B cell (primary cell): ENCODE measurements around the gene NUP42. TPM values are rescaled to one million over a fixed set of nuclear protein-coding genes. Genes with fewer than 3 reads are reported as not detected.

Experiments used
- ATAC-seq: fragments of 200-7000 bp; cut with Tn5 transposase; one replicate; pipeline ENCODE4 v1.10.0; 2021; ENCODE audit warnings: low read depth, mild to moderate bottlenecking, moderate number of reproducible peaks, moderate library complexity
- CTCF ChIA-PET: fragments of 350-600 bp; sonication (Branson Sonifier 250); formaldehyde crosslinking; loops from one replicate; lab custom pipeline; 2021; ENCODE audit warnings: antibody characterized with exemption, inconsistent platforms; lab: Charles Lee
- POLR2A ChIA-PET: fragments of 350-600 bp; sonication (Branson Sonifier 250); formaldehyde crosslinking; loops from one replicate; lab custom pipeline; 2021; ENCODE audit warnings: antibody characterized with exemption; lab: Charles Lee
- DNase-seq: peaks from one replicate; pipeline ENCODE4 v3.0.0; 2013
- H2AFZ ChIP-seq: 2 replicates; pipeline ENCODE4 v1.6.1; 2012; ENCODE audit warnings: mild to moderate bottlenecking, low read depth, low read length; ENCODE audit not compliant: insufficient read depth, poor library complexity, severe bottlenecking
- H3K27ac ChIP-seq, 2 donors: 1 replicate in 1 of 2; 2 replicates in 1 of 2; pipeline ENCODE4 v1.5.1; 2012 to 2013; ENCODE audit warnings: low read length in 2 of 2, mild to moderate bottlenecking in 2 of 2, moderate library complexity in 1 of 2
- H3K27me3 ChIP-seq, 4 experiments: fragments of 200-600 bp in 1 of 4; sonication (generic) in 1 of 4; replicated peaks in 1 of 4; 1 replicate in 2 of 4; 2 replicates in 2 of 4; pipeline versions ENCODE4 v1.6.1 to v1.7.0; 2013 to 2016; ENCODE audit warnings: low read length in 3 of 4, mild to moderate bottlenecking in 2 of 4, mixed read lengths in 1 of 4, moderate library complexity in 1 of 4; ENCODE audit not compliant: insufficient read depth in 4 of 4, control insufficient read depth in 3 of 4; ENCODE audit errors: control extremely low read depth in 1 of 4
- H3K36me3 ChIP-seq, 2 experiments: replicated peaks in 1 of 2; 1 replicate in 1 of 2; 2 replicates in 1 of 2; pipeline versions ENCODE4 v1.6.1 to v1.7.1; 2013; ENCODE audit warnings: low read length in 1 of 2; ENCODE audit not compliant: insufficient read depth in 2 of 2, control insufficient read depth in 1 of 2; ENCODE audit errors: control extremely low read depth in 1 of 2, extremely low read depth in 1 of 2
- H3K4me1 ChIP-seq, 2 donors: fragments of 200-600 bp in 1 of 2; sonication (generic) in 1 of 2; 1 replicate in 1 of 2; 2 replicates in 1 of 2; pipeline versions ENCODE4 v1.5.1 to v1.6.1; 2013 to 2017; ENCODE audit warnings: low read length in 2 of 2; ENCODE audit not compliant: control insufficient read depth in 2 of 2, insufficient read depth in 2 of 2
- H3K4me2 ChIP-seq: replicated peaks from 2 replicates; pipeline ENCODE3; 2012; ENCODE audit warnings: mild to moderate bottlenecking, low read depth, low read length; ENCODE audit not compliant: poor library complexity, severe bottlenecking
- H3K4me3 ChIP-seq, 5 experiments: fragments of 200-600 bp in 1 of 5; sonication (generic) in 1 of 5; 1 replicate in 3 of 5; 2 replicates in 2 of 5; pipeline versions ENCODE4 v1.5.1 to v1.7.0; 2011 to 2016; ENCODE audit warnings: low read length in 4 of 5, mild to moderate bottlenecking in 4 of 5, low read depth in 2 of 5, control low read depth in 1 of 5, moderate library complexity in 1 of 5; ENCODE audit not compliant: insufficient read depth in 1 of 5; ENCODE audit errors: control extremely low read depth in 1 of 5, extremely low read depth in 1 of 5
- H3K79me2 ChIP-seq: fragments of 200-600 bp; sonication (generic); one replicate; pipeline ENCODE4 v1.6.0; 2016; ENCODE audit warnings: low read length; ENCODE audit not compliant: control insufficient read depth, insufficient read depth
- H3K9ac ChIP-seq: fragments of 200-600 bp; sonication (generic); 2 replicates; pipeline ENCODE4 v1.6.1; 2017; ENCODE audit warnings: mild to moderate bottlenecking, low read length, moderate library complexity
- H3K9me3 ChIP-seq, 3 donors: one replicate each; pipeline versions ENCODE4 v1.6.1 to v1.7.1; 2013; ENCODE audit warnings: low read length in 2 of 3; ENCODE audit not compliant: control insufficient read depth in 2 of 3, insufficient read depth in 1 of 3; ENCODE audit errors: control extremely low read depth in 1 of 3
- H4K20me1 ChIP-seq: 2 replicates; pipeline ENCODE4 v1.6.0; 2012; ENCODE audit warnings: mild to moderate bottlenecking, low read length; ENCODE audit not compliant: insufficient read depth, control insufficient read depth, poor library complexity, severe bottlenecking
- H3K27ac Mint-ChIP-seq: one replicate; pipeline ENCODE4 v1.8.0; 2021; ENCODE audit warnings: mixed read lengths
- H3K27me3 Mint-ChIP-seq: one replicate; pipeline ENCODE4 v1.8.0; 2021; ENCODE audit warnings: mixed read lengths
- H3K4me1 Mint-ChIP-seq: one replicate; pipeline ENCODE4 v1.8.0; 2021; ENCODE audit warnings: mixed read lengths
- H3K4me3 Mint-ChIP-seq: one replicate; pipeline ENCODE4 v1.8.0; 2021; ENCODE audit warnings: mixed read lengths
- H3K9me3 Mint-ChIP-seq: one replicate; pipeline ENCODE4 v1.8.0; 2022; ENCODE audit warnings: mixed read lengths; ENCODE audit not compliant: insufficient read depth
- EZH2 ChIP-seq: IDR thresholded peaks from 2 replicates; pipeline ENCODE4 v1.6.1; 2012; ENCODE audit warnings: borderline replicate concordance, low read depth, mild to moderate bottlenecking, moderate library complexity, low read length; ENCODE audit not compliant: insufficient read depth, poor library complexity, severe bottlenecking
- WGBS: methylation state at CpG from one replicate; pipeline ENCODE4 v1.1.5; 2013; ENCODE audit warnings: missing lambda C conversion rate; ENCODE audit not compliant: insufficient coverage; 5-methylcytosine and 5-hydroxymethylcytosine counted together
- intact Hi-C: fragments of 100-400 bp; cut with micrococcal nuclease; formaldehyde crosslinking; loops from one replicate; pipeline ENCODE4 v1.10.0; 2022
- polyA minus RNA-seq: library from RNA; depleted of rRNA, polyadenylated mRNA; stranded (reverse); fragments of >200 nt; gene quantifications from 2 replicates; pipeline ENCODE4 v1.2.3, GENCODE V29; 2012
- polyA plus RNA-seq: library from polyadenylated mRNA; depleted of rRNA; stranded (reverse); fragments of >200 nt; gene quantifications from 2 replicates; pipeline ENCODE4 v1.2.3, GENCODE V29; 2012
- total RNA-seq, 2 donors: library from RNA; stranded (reverse); fragments of 120-200 nt in 1 of 2; gene quantifications; 1 replicate in 1 of 2; 2 replicates in 1 of 2; pipeline versions ENCODE4 v1.2.3 to v1.2.4, GENCODE V29; 2013 to 2022
- TF ChIP-seq, protein P1 (sequence below): fragments of 200-600 bp; IDR thresholded peaks from one replicate; pipeline ENCODE4 v1.8.0; 2022; ENCODE audit warnings: antibody characterized with exemption, mild to moderate bottlenecking

The NUP42 gene, protein sequence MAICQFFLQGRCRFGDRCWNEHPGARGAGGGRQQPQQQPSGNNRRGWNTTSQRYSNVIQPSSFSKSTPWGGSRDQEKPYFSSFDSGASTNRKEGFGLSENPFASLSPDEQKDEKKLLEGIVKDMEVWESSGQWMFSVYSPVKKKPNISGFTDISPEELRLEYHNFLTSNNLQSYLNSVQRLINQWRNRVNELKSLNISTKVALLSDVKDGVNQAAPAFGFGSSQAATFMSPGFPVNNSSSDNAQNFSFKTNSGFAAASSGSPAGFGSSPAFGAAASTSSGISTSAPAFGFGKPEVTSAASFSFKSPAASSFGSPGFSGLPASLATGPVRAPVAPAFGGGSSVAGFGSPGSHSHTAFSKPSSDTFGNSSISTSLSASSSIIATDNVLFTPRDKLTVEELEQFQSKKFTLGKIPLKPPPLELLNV
- 49.2 and 58.8 TPM in 2 replicates for total RNA-seq
- total RNA-seq (2013), result 65.6 TPM
- polyA plus RNA-seq, result 38.1 and 38.7 TPM in 2 replicates
- polyA minus RNA-seq, result 39.8 and 48.5 TPM in 2 replicates

DNA sequence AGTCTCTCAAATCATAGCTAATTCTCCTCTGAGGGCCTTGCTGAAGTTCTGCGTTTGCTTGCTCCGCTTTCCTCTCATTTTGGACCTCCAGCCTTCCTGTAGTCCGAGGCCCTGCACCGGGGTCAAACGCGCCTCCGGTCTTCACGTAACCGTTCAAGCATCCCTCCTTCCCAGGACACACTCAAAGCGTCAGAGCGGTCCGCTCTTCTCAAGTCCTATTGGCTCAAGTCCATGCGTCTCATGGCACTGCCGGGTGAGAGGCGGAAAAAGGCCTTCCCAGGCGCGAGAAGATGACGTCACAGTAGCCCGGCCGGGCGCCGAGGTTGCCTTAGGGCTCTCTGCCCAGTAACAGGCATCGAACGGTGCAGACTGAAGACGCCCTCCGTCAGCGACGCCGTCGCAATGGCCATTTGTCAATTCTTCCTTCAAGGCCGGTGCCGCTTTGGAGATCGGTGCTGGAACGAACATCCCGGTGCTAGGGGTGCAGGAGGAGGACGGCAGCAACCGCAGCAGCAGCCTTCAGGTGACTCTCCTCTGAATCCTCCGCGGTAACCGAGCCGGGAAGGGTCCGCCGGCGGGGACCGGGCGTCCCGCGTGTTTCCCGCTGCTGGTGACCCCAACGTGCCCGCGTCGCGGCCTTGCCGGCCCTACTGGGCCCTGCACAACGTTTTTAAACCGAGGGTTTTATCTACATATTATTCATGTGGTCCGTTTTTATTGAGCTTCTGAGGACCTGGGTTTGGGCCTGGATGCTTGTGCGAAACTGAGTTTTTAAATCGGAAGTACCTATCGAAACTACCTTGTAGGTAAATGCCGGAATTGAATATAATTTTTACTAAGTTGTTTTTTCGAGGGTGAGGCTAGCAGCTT, at the start of gene NUP42:
Gene NUP42, plus strand, starts transcription at position 365 of the 870 bp plus-strand sequence. Its CDS starts 38 bp downstream, at position 403.
- TF ChIP-seq, protein P1, sequence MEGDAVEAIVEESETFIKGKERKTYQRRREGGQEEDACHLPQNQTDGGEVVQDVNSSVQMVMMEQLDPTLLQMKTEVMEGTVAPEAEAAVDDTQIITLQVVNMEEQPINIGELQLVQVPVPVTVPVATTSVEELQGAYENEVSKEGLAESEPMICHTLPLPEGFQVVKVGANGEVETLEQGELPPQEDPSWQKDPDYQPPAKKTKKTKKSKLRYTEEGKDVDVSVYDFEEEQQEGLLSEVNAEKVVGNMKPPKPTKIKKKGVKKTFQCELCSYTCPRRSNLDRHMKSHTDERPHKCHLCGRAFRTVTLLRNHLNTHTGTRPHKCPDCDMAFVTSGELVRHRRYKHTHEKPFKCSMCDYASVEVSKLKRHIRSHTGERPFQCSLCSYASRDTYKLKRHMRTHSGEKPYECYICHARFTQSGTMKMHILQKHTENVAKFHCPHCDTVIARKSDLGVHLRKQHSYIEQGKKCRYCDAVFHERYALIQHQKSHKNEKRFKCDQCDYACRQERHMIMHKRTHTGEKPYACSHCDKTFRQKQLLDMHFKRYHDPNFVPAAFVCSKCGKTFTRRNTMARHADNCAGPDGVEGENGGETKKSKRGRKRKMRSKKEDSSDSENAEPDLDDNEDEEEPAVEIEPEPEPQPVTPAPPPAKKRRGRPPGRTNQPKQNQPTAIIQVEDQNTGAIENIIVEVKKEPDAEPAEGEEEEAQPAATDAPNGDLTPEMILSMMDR, result no peak
- TF ChIP-seq EZH2, result no peak
- DNase-seq (peak; percentile 98), ATAC-seq (peak; percentile 89)
- Histone ChIP-seq H3K27ac (peak within 1 kb of the TSS; percentile 92 to 98), H3K79me2 (peaks cover 37% of the 10 kb centered on the region), H2AFZ (peak within 1 kb of the TSS; percentile 100), H3K9me3 (no peaks in the 10 kb centered on the region), H3K4me3 (peak within 1 kb of the TSS; percentile 77 to 99 (median 87)), H4K20me1 (peaks cover 10% of the 10 kb centered on the region), H3K9ac (peak within 1 kb of the TSS; percentile 97), H3K4me1 (peaks cover 17 to 20% of the 10 kb centered on the region in 2 donors), H3K4me2 (peak within 1 kb of the TSS; percentile 86), H3K27me3 (no peaks in the 10 kb centered on the region), H3K36me3 (peaks cover 2 to 19% of the 10 kb centered on the region in 2 experiments)
- Mint-ChIP-seq H3K27ac (peak within 1 kb of the TSS; percentile 98), H3K9me3 (no peaks in the 10 kb centered on the region), H3K4me1 (peaks cover 37% of the 10 kb centered on the region), H3K4me3 (peak within 1 kb of the TSS; percentile 96), H3K27me3 (no peaks in the 10 kb centered on the region)
- intact Hi-C loops, result loop anchor here (1.0 to 10.0 kb wide), 11 partner anchors 77 to 1755 kb away; partner anchors contain the start of genes CCDC126, FAM221A, HYCC1 and KLHL7
- ChIA-PET POLR2A (interaction anchor here (0.6 to 1.2 kb wide), 4 partner anchors 11 to 117 kb away, joined by 4 to 17 read pairs (median 6); partner anchors contain the start of genes KLHL7 and MALSU1), CTCF (interaction anchor here (0.6 to 3.1 kb wide), 4 partner anchors 76 to 623 kb away, joined by 3 to 15 read pairs (median 5); partner anchors contain the start of gene KLHL7)
- WGBS, result under 1% methylated on average over 57 of the region's 63 CpGs
